SU-DHL-6 (cell line): ENCODE data around the gene PARL.

ENCODE experiments used
- H2AFZ ChIP-seq: fragments of 200-600 bp; sonication (generic); 2 replicates; pipeline ENCODE4 v1.6.1; 2014; ENCODE audit warnings: low read depth, mild to moderate bottlenecking, moderate library complexity, mixed read lengths, antibody characterized with exemption, low read length; ENCODE audit not compliant: severe bottlenecking
- H3F3A ChIP-seq: fragments of 200-600 bp; shearing (Covaris generic); 2 replicates; pipeline ENCODE4 v1.6.0; 2016; ENCODE audit warnings: antibody characterized with exemption, mild to moderate bottlenecking; ENCODE audit not compliant: insufficient read depth
- H3K27ac ChIP-seq: fragments of 200-600 bp; sonication (generic); 2 replicates; pipeline ENCODE4 v1.5.1; 2016; ENCODE audit warnings: low read depth, mild to moderate bottlenecking, low read length, moderate library complexity, mixed read lengths
- H3K27me3 ChIP-seq: fragments of 200-600 bp; sonication (generic), shearing (Covaris generic); 2 replicates; pipeline ENCODE4 v1.6.0; 2014; ENCODE audit warnings: mild to moderate bottlenecking, low read length
- H3K36me3 ChIP-seq: fragments of 200-600 bp; sonication (generic); 2 replicates; pipeline ENCODE4 v1.6.1; 2014; ENCODE audit warnings: mild to moderate bottlenecking, low read length, mixed read lengths
- H3K4me2 ChIP-seq: fragments of 300-600, 200-600 bp; shearing (Covaris generic), sonication (generic); 2 replicates; pipeline ENCODE4 v1.6.0; 2014; ENCODE audit warnings: low read length, low read depth, mild to moderate bottlenecking; ENCODE audit not compliant: poor library complexity, severe bottlenecking
- H3K4me3 ChIP-seq: fragments of 200-600 bp; sonication (generic); 2 replicates; pipeline ENCODE4 v1.5.1; 2014; ENCODE audit warnings: antibody characterized with exemption, low read length, mild to moderate bottlenecking, mixed read lengths; ENCODE audit not compliant: insufficient read depth, poor library complexity, severe bottlenecking
- H3K79me2 ChIP-seq: fragments of 200-600 bp; sonication (generic); 2 replicates; pipeline ENCODE4 v1.6.1; 2014; ENCODE audit warnings: mild to moderate bottlenecking, low read length, moderate library complexity; ENCODE audit not compliant: insufficient read depth
- H3K9ac ChIP-seq: fragments of 200-600 bp; sonication (generic); 2 replicates; pipeline ENCODE4 v1.7.0; 2014; ENCODE audit warnings: mild to moderate bottlenecking, low read length
- H3K9me2 ChIP-seq: fragments of 200-600 bp; sonication (generic); replicated peaks from 2 replicates; pipeline ENCODE4 v1.6.1; 2014; ENCODE audit warnings: low read length; ENCODE audit not compliant: insufficient read depth
- H3K9me3 ChIP-seq: fragments of 200-600 bp; sonication (generic); 2 replicates; pipeline ENCODE4 v1.6.1; 2014; ENCODE audit warnings: low read length, mixed read lengths; ENCODE audit not compliant: insufficient read depth
- H4K20me1 ChIP-seq: fragments of 200-600 bp; sonication (generic); 2 replicates; pipeline ENCODE4 v1.6.1; 2014; ENCODE audit warnings: low read depth, mild to moderate bottlenecking, antibody characterized with exemption, low read length, moderate library complexity, mixed read lengths
- CTCF ChIP-seq: fragments of 200-600 bp; sonication (generic); IDR thresholded peaks from one replicate; pipeline ENCODE4 v1.5.1; 2017; ENCODE audit warnings: antibody characterized with exemption, mild to moderate bottlenecking, low read length, moderate library complexity; ENCODE audit not compliant: insufficient read depth, poor library complexity, severe bottlenecking
- EZH2phosphoT487 ChIP-seq: fragments of 200-600 bp; sonication (generic), shearing (Covaris generic); conservative IDR thresholded peaks from 2 replicates; pipeline ENCODE4 v1.6.1; 2018; ENCODE audit warnings: mild to moderate bottlenecking, antibody characterized with exemption, low read length, moderate library complexity, mixed read lengths

Gene PARL

GRCh38 chr3:183884427-183885296 lies at the start of gene PARL:
PARL (minus strand) TSS chr3:183884880; CDS start chr3:183884846, 34 bp downstream.
- Histone ChIP-seq H3K27me3 (no peaks in the 10 kb centered on the region), H4K20me1 (no peaks in the 10 kb centered on the region), H3K9me2 (no peaks in the 10 kb centered on the region), H3K79me2 (peaks cover 47% of the 10 kb centered on the region), H3F3A (no peaks in the 10 kb centered on the region), H3K9me3 (no peaks in the 10 kb centered on the region), H3K9ac (peak within 1 kb of the TSS; percentile 74), H3K4me3 (peak within 1 kb of the TSS; percentile 87), H3K36me3 (no peaks in the 10 kb centered on the region), H2AFZ (peak within 1 kb of the TSS; percentile 97), H3K4me2 (peak within 1 kb of the TSS; percentile 76), H3K27ac (peak within 1 kb of the TSS; percentile 18; the same call in 1 of the 2 replicates)
- TF ChIP-seq CTCF (peak; percentile 90), EZH2phosphoT487 (no peak)

GRCh38 chr3:183933160-183933559 lies 48.5 kb upstream of the PARL start:
- H3K4me3 ChIP-seq, result no peak overlapping the region
- no peak overlapping the region for H3K4me2 ChIP-seq
- no peaks in the 10 kb centered on the region for H3K36me3 ChIP-seq
- no peaks in the 10 kb centered on the region for H3K9me2 ChIP-seq
- no peak overlapping the region for H3K9ac ChIP-seq
- H3K9me3 ChIP-seq, result no peaks in the 10 kb centered on the region
- no peaks in the 10 kb centered on the region for H3K79me2 ChIP-seq
- H3K27me3 ChIP-seq, result no peaks in the 10 kb centered on the region
- no peak overlapping the region for H2AFZ ChIP-seq
- TF ChIP-seq EZH2phosphoT487, result no peak
- no peak for TF ChIP-seq CTCF
- no peaks in the 10 kb centered on the region for H4K20me1 ChIP-seq
- no peaks in the 10 kb centered on the region for H3F3A ChIP-seq
- H3K27ac ChIP-seq, result no peak overlapping the region

- H3F3A ChIP-seq, result no peaks in the 10 kb centered on the region
- H2AFZ ChIP-seq, result no peak overlapping the region
- no peak overlapping the region for H3K27ac ChIP-seq
- H3K9me3 ChIP-seq, result no peaks in the 10 kb centered on the region
- H3K27me3 ChIP-seq, result no peaks in the 10 kb centered on the region
- H3K9ac ChIP-seq, result no peak overlapping the region
- TF ChIP-seq EZH2phosphoT487, result no peak
- no peak for TF ChIP-seq CTCF
- H4K20me1 ChIP-seq, result no peaks in the 10 kb centered on the region
- no peak overlapping the region for H3K4me2 ChIP-seq
- H3K4me3 ChIP-seq, result no peak overlapping the region
- H3K36me3 ChIP-seq, result no peaks in the 10 kb centered on the region
- H3K79me2 ChIP-seq, result no peaks in the 10 kb centered on the region
- no peaks in the 10 kb centered on the region for H3K9me2 ChIP-seq
Observed at GRCh38 chr3:183931881-183932280, 47.2 kb upstream of the PARL start.
